Ovary (tissue), 9 donors: Measurements from ENCODE around the gene NTRK2. TPM values are rescaled to one million over a fixed set of nuclear protein-coding genes. Genes with fewer than 3 reads are reported as not detected.

ENCODE experiments used
- DNase-seq, 5 donors: peaks; one replicate each; pipeline ENCODE4 v3.0.0-alpha.2; 2019 to 2020
- H3K27ac ChIP-seq, 2 donors: fragments of 200-600 bp; one replicate each; pipeline versions ENCODE4 v1.5.1 to v1.8.0; 2019 to 2022
- H3K27me3 ChIP-seq: fragments of 200-600 bp; one replicate; pipeline ENCODE4 v1.8.0; 2022
- H3K36me3 ChIP-seq: fragments of 200-600 bp; sonication (generic); one replicate; pipeline ENCODE4 v1.5.1; 2019
- H3K4me1 ChIP-seq: one replicate; pipeline ENCODE4 v1.8.1; 2013; ENCODE audit warnings: mild to moderate bottlenecking, moderate library complexity; ENCODE audit not compliant: insufficient read depth
- H3K4me3 ChIP-seq: fragments of 200-600 bp; sonication (generic); one replicate; pipeline ENCODE4 v1.5.1; 2017
- H3K9me3 ChIP-seq, 2 donors: fragments of 200-600 bp in 1 of 2; sonication (generic) in 1 of 2; one replicate each; pipeline versions ENCODE4 v1.5.1 to v1.8.1; 2013 to 2019; ENCODE audit warnings: mild to moderate bottlenecking in 1 of 2, moderate library complexity in 1 of 2
- EP300 ChIP-seq: sonication (generic); formaldehyde crosslinking; IDR thresholded peaks from one replicate; pipeline ENCODE4 v1.6.1; 2017; ENCODE audit warnings: antibody characterized with exemption
- POLR2A ChIP-seq: fragments of 450-650 bp; IDR thresholded peaks from one replicate; pipeline ENCODE4 v1.6.1; 2017; ENCODE audit warnings: antibody characterized with exemption, mild to moderate bottlenecking, moderate library complexity
- WGBS, 3 donors: extraction: QIAGEN DNeasy Blood & Tissue Kit in 1 of 3; methylation state at CpG; one replicate each; pipeline versions ENCODE4 v1.1.5 to v1.1.7; 2013 to 2017; 5-methylcytosine and 5-hydroxymethylcytosine counted together
- intact Hi-C, 4 donors: fragments of 100-400 bp; cut with DNase I; formaldehyde crosslinking; loops; one replicate each; pipeline versions ENCODE4 v1.11.0 to v1.15.1; 2022 to 2023
- polyA plus RNA-seq, 2 donors: library from polyadenylated mRNA; stranded (reverse); fragments of 200-250 nt in 1 of 2; fragments of 350-450 nt in 1 of 2; fragmentation: Illumina TruSeq in 1 of 2; extraction: RNeasy Lipid Tissue Mini Kit (QIAGEN cat#74804) in 1 of 2; gene quantifications; one replicate each; pipeline ENCODE4 v1.2.3, GENCODE V29; 2013 to 2014
- total RNA-seq, 7 donors: library from RNA; depleted of rRNA in 2 of 7; stranded (reverse); fragments of >200 nt in 2 of 7; fragmentation: NEBNext Ultra II Directional in 3 of 7; extraction: Animal tissue kit (Norgen Biotek cat#: 25700) in 3 of 7; gene quantifications; one replicate each; pipeline versions ENCODE4 v1.1.0 to v1.2.4, GENCODE V29; 2016 to 2023
- TF ChIP-seq, protein P1 (sequence below), 3 donors: fragments of 450-650 bp in 2 of 3; fragments of 200-600 bp in 1 of 3; IDR thresholded peaks; one replicate each; pipeline versions ENCODE4 v1.5.1 to v1.8.0; 2016 to 2022; ENCODE audit warnings: antibody characterized with exemption in 3 of 3, mild to moderate bottlenecking in 1 of 3
- donor health status: DM: no; HTN: no; CAD: no; lungs with moderate emphysema.
- donor health status: DM: no; HTN: no; CAD: no.
- donor health status: Bipolar disorder and iron deficiency.
- donor health status: DM: yes; HTN: yes; CAD: no.
- donor health status: DM: no; HTN: no; CAD: no.
- donor health status: DM: yes; HTN: yes; CAD: no.

The NTRK2 gene
- total and polyA plus RNA-seq, 9 donors = 6.4 to 31.1 (median 10.8) TPM

DNA sequence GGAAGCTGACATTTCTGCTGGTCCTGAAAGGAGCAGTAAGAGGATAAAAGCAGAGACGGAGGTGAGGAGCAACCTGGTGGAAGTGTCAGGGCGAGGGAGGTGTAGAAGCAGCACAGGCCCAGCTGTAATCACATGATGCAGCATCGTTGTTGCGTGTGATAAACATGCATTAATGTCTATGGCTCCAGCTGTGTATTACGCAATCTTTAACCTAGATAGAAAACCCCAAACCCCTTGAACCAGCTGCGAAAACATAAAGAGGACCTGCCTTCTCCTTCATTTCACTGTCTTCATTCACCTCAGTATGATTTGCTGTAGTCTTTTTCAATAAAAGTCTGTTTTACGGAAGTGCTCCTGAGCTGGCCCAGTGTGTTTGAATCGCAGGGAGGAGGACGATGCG lies 162.9 kb downstream of the NTRK2 start:
- no peaks in the 10 kb centered on the region for H3K36me3 ChIP-seq
- TF ChIP-seq POLR2A = no peak
- TF ChIP-seq, protein P1, sequence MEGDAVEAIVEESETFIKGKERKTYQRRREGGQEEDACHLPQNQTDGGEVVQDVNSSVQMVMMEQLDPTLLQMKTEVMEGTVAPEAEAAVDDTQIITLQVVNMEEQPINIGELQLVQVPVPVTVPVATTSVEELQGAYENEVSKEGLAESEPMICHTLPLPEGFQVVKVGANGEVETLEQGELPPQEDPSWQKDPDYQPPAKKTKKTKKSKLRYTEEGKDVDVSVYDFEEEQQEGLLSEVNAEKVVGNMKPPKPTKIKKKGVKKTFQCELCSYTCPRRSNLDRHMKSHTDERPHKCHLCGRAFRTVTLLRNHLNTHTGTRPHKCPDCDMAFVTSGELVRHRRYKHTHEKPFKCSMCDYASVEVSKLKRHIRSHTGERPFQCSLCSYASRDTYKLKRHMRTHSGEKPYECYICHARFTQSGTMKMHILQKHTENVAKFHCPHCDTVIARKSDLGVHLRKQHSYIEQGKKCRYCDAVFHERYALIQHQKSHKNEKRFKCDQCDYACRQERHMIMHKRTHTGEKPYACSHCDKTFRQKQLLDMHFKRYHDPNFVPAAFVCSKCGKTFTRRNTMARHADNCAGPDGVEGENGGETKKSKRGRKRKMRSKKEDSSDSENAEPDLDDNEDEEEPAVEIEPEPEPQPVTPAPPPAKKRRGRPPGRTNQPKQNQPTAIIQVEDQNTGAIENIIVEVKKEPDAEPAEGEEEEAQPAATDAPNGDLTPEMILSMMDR (IDR thresholded peaks at IDR 0.05) = no peak
- TF ChIP-seq EP300 = no peak
- H3K27me3 ChIP-seq = no peaks in the 10 kb centered on the region
- WGBS, 3 donors = 80 to 87% (median 81%) methylated on average over 10 of the region's 10 CpGs
- no peak overlapping the region for H3K4me3 ChIP-seq
- H3K9me3 ChIP-seq = no peaks in the 10 kb centered on the region
- H3K4me1 ChIP-seq = no peaks in the 10 kb centered on the region
- intact Hi-C loops = no loop called here
- no peak for DNase-seq
- no peak overlapping the region for H3K27ac ChIP-seq

DNA sequence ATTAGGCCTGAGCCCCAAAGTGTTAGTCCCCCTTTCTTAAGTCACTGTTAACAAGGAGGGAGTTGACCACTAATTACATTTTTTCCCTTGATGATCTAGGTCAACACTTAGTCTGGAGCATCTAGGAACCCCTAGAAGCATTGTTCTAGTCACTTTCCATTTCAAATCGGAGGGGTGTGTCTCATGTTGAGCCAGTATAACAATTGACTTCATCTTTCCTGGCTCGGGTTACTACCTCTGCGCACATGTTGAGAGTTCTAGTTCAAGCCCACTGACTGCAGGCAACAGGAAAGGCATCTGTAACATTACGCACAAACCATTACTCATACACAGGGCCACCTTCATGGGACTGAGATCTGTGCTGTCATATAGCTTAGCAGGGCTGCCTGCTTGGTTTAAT lies 164.9 kb downstream of the NTRK2 start:
- DNase-seq = no peak
- WGBS, 3 donors = 89 to 93% (median 93%) methylated on average over 4 of the region's 4 CpGs
- H3K27ac ChIP-seq = no peak overlapping the region
- H3K4me1 ChIP-seq = no peaks in the 10 kb centered on the region
- no peak for TF ChIP-seq EP300
- no peak for TF ChIP-seq POLR2A
- TF ChIP-seq, protein P1 (IDR thresholded peaks at IDR 0.05) = no peak
- no peaks in the 10 kb centered on the region for H3K36me3 ChIP-seq
- H3K27me3 ChIP-seq = no peaks in the 10 kb centered on the region
- intact Hi-C loops = no loop called here
- no peaks in the 10 kb centered on the region for H3K9me3 ChIP-seq
- H3K4me3 ChIP-seq = no peak overlapping the region

DNA sequence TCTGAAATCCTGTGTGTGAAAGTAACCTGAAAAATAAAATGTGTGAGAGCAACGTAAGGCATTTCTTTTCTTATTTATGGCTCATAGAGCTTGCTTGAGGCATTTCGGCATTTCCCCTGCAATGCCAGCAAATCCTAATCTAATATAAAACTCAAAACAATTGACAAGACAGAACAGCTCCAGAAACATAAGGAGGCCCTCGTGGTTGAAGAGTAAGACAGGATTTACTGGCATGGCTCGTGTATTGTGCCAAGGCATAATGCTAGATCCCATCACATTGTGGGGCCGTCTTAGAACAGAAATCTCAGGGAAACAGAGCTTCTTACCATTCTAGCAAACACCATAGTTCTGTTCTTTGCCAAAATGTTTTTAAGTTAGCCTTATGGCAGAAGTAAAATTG lies 166.2 kb downstream of the NTRK2 start:
- intact Hi-C loops = no loop called here
- WGBS, 3 donors = 64 to 72% (median 66%) methylated on average over 5 of the region's 5 CpGs
- TF ChIP-seq, protein P1 (IDR thresholded peaks at IDR 0.05) = no peak
- no peak for TF ChIP-seq POLR2A
- no peak for TF ChIP-seq EP300
- Histone ChIP-seq H3K36me3 (no peaks in the 10 kb centered on the region), H3K9me3 (no peaks in the 10 kb centered on the region), H3K4me3 (no peak overlapping the region), H3K27ac (no peak overlapping the region), H3K4me1 (no peaks in the 10 kb centered on the region), H3K27me3 (no peaks in the 10 kb centered on the region)
- DNase-seq = no peak

DNA sequence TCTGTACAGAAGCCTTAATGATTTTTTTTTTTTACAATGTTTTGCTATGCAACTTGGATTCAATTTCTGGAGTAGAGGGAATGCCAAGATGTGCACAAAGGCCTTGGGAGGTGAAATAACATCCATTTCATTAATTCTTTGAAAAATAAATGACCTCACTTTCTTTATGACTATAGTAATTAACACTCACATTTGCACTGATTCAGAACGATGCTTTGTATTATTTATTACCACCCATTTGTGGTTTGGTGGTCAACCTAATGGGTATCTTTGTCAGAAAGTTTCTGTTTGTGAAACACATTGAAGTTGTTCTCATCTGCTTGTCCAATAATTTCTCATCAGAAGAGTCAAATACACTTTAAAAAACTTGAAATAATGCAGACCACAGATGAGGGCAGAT lies 169.3 kb downstream of the NTRK2 start:
- H3K27me3 ChIP-seq = no peaks in the 10 kb centered on the region
- no peaks in the 10 kb centered on the region for H3K36me3 ChIP-seq
- 25 to 42% (median 36%) methylated on average over 1 of the region's 1 CpG for WGBS, 3 donors
- DNase-seq = no peak
- no peak overlapping the region for H3K4me3 ChIP-seq
- H3K27ac ChIP-seq = no peak overlapping the region
- intact Hi-C loops = no loop called here
- no peaks in the 10 kb centered on the region for H3K4me1 ChIP-seq
- no peaks in the 10 kb centered on the region for H3K9me3 ChIP-seq
- TF ChIP-seq EP300 (no peak), POLR2A (no peak)
- TF ChIP-seq, protein P1 (IDR thresholded peaks at IDR 0.05) = no peak

DNA sequence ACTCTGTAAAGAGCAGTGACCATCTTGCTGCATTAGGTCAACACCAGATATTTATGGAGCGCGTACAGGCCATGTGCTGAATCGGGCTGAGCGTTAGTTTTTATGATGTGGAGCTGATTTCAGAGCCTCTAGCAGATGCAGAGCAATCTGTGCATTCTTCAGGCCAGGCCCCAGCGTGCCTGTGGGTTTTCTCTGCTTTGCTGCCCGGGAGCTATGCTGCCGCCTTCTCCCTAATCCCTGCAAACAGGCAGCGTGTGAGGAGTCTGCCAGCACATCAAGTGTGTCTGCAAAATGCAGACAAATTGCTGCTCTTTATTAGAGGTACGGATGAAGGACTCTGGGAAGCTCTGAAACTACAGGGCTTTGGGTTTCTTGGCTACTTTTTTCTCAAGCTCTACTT lies 170.0 kb downstream of the NTRK2 start:
- 40 to 44% (median 43%) methylated on average over 9 of the region's 9 CpGs for WGBS, 3 donors
- Histone ChIP-seq H3K27me3 (no peaks in the 10 kb centered on the region), H3K36me3 (no peaks in the 10 kb centered on the region), H3K9me3 (no peaks in the 10 kb centered on the region), H3K27ac (no peak overlapping the region), H3K4me1 (no peaks in the 10 kb centered on the region), H3K4me3 (no peak overlapping the region)
- TF ChIP-seq, protein P1 (IDR thresholded peaks at IDR 0.05) = no peak
- no peak for TF ChIP-seq EP300
- no peak for TF ChIP-seq POLR2A
- intact Hi-C loops = no loop called here
- no peak for DNase-seq
